Smooth muscle cell (in vitro differentiated cells): ENCODE measurements around the gene EVC2. TPM values are rescaled to one million over a fixed set of nuclear protein-coding genes. Genes with fewer than 3 reads are reported as not detected.

Source experiments
- DNase-seq: peaks from one replicate; lab custom pipeline; 2025; ENCODE audit not compliant: unreplicated experiment; lab: John Stamatoyannopoulos, UW
- H2AFZ ChIP-seq: fragments of 200-600 bp; sonication (generic); 2 replicates; pipeline ENCODE4 v1.6.0; 2016; ENCODE audit warnings: antibody characterized with exemption, low read depth, mild to moderate bottlenecking
- H3F3A ChIP-seq: fragments of 200-600 bp; sonication (generic); 2 replicates; pipeline ENCODE4 v1.6.0; 2017; ENCODE audit warnings: antibody characterized with exemption, low read depth
- H3K27ac ChIP-seq: fragments of 200-600 bp; sonication (generic); 2 replicates; pipeline ENCODE4 v1.5.1; 2016; ENCODE audit warnings: low read depth, mild to moderate bottlenecking
- H3K27me3 ChIP-seq: fragments of 200-600 bp; sonication (generic); 2 replicates; pipeline ENCODE4 v1.6.1; 2016; ENCODE audit warnings: low read depth, mild to moderate bottlenecking
- H3K36me3 ChIP-seq: fragments of 200-600 bp; sonication (generic); 2 replicates; pipeline ENCODE4 v1.5.1; 2016; ENCODE audit warnings: low read depth
- H3K4me1 ChIP-seq: fragments of 200-600 bp; sonication (generic); 2 replicates; pipeline ENCODE4 v1.5.1; 2016; ENCODE audit warnings: low read depth
- H3K4me2 ChIP-seq: fragments of 200-600 bp; sonication (generic); 2 replicates; pipeline ENCODE4 v1.6.0; 2016; ENCODE audit warnings: mild to moderate bottlenecking
- H3K4me3 ChIP-seq: fragments of 200-600 bp; sonication (generic); 2 replicates; pipeline ENCODE4 v1.5.1; 2016; ENCODE audit warnings: mild to moderate bottlenecking
- H3K79me2 ChIP-seq: fragments of 200-600 bp; sonication (generic); 2 replicates; pipeline ENCODE4 v1.6.0; 2016; ENCODE audit warnings: low read depth, mild to moderate bottlenecking
- H3K9ac ChIP-seq: fragments of 200-600 bp; sonication (generic); 2 replicates; pipeline ENCODE4 v1.6.0; 2016; ENCODE audit warnings: low read depth
- H3K9me3 ChIP-seq: fragments of 200-600 bp; sonication (generic); replicated peaks from 2 replicates; pipeline ENCODE4 v1.5.1; 2016; ENCODE audit warnings: low read depth
- H4K20me1 ChIP-seq: fragments of 200-600 bp; sonication (generic); 2 replicates; pipeline ENCODE4 v1.6.0; 2016; ENCODE audit warnings: low read depth
- WGBS: methylation state at CpG from one replicate; pipeline ENCODE4 v1.1.7; 2016; ENCODE audit warnings: low lambda C conversion rate; 5-methylcytosine and 5-hydroxymethylcytosine counted together
- polyA plus RNA-seq: library from polyadenylated mRNA; unstranded; fragments of >200 nt; fragmentation: Nextera tagmentation; extraction: Ambion mirVana; gene quantifications from 2 replicates; pipeline ENCODE4 v1.2.1, GENCODE V29; 2016
- total RNA-seq: library from RNA; depleted of rRNA; stranded (reverse); fragments of >200 nt; gene quantifications from 2 replicates; pipeline ENCODE4 v1.2.3, GENCODE V29; 2014
- TF ChIP-seq, protein P1 (sequence below): fragments of 200-600 bp; sonication (generic); IDR thresholded peaks from 2 replicates; pipeline ENCODE4 v1.5.1; 2017; ENCODE audit warnings: borderline replicate concordance, mild to moderate bottlenecking, antibody characterized with exemption; ENCODE audit not compliant: insufficient read depth, poor library complexity, severe bottlenecking

The EVC2 gene
- total and polyA plus RNA-seq, 2 experiments from 2014 or later, result 6.9 to 7.9 TPM

DNA sequence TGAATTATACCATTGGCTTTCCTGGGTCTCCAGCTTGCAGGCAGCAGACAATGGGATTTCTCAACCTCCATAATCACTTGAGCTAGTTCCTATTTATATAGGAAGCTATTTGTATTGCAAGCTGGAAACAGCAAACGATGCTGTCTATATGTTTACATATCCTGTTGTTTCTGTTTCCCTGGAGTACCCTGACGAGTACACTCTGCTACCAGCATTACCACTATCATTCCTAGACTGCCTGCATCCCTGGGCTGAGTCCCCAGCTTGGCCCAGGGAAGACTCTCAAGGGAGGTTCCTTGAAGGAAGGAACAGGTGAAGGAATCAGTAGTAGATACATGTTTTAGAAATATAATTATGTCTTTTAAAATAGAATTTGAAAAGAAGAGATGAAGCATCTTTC is 81.4 kb downstream of the EVC2 start:
- H3K27ac ChIP-seq, result no peak overlapping the region
- no peak for DNase-seq
- peaks cover 10% of the 10 kb centered on the region for H3K36me3 ChIP-seq
- H3K4me3 ChIP-seq, result no peak overlapping the region
- no peaks in the 10 kb centered on the region for H3F3A ChIP-seq
- TF ChIP-seq, protein P1, sequence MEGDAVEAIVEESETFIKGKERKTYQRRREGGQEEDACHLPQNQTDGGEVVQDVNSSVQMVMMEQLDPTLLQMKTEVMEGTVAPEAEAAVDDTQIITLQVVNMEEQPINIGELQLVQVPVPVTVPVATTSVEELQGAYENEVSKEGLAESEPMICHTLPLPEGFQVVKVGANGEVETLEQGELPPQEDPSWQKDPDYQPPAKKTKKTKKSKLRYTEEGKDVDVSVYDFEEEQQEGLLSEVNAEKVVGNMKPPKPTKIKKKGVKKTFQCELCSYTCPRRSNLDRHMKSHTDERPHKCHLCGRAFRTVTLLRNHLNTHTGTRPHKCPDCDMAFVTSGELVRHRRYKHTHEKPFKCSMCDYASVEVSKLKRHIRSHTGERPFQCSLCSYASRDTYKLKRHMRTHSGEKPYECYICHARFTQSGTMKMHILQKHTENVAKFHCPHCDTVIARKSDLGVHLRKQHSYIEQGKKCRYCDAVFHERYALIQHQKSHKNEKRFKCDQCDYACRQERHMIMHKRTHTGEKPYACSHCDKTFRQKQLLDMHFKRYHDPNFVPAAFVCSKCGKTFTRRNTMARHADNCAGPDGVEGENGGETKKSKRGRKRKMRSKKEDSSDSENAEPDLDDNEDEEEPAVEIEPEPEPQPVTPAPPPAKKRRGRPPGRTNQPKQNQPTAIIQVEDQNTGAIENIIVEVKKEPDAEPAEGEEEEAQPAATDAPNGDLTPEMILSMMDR, result no peak
- no peaks in the 10 kb centered on the region for H3K27me3 ChIP-seq
- WGBS, result 98% methylated on average over 2 of the region's 2 CpGs
- no peak overlapping the region for H3K4me2 ChIP-seq
- no peaks in the 10 kb centered on the region for H4K20me1 ChIP-seq
- no peaks in the 10 kb centered on the region for H3K79me2 ChIP-seq
- no peak overlapping the region for H2AFZ ChIP-seq
- no peaks in the 10 kb centered on the region for H3K4me1 ChIP-seq
- H3K9ac ChIP-seq, result no peak overlapping the region
- no peaks in the 10 kb centered on the region for H3K9me3 ChIP-seq

DNA sequence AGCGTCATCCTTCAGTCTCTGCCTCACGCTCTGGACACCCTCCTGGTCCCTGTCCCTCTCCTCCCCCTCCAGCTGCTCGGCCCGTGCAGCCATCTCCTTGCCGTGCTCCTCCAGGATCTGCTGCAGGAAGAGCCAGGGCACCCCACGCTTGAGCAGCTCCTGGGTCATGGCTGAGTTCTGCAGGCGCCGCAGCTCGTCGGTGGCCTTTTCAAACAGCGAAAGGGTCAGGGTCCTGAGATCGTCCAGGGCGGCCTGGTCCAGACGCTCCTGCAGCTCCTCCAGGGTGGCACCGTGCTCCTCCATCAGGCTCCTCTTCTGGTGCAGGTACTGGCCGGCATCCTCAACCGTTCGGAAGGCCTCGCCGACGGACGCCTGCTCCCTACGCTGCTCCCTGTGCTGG is 85.8 kb downstream of the EVC2 start:
- H3K27ac ChIP-seq, result no peak overlapping the region
- no peaks in the 10 kb centered on the region for H3K79me2 ChIP-seq
- H3K9ac ChIP-seq, result no peak overlapping the region
- no peak overlapping the region for H2AFZ ChIP-seq
- H3F3A ChIP-seq, result no peaks in the 10 kb centered on the region
- no peak for DNase-seq
- H3K9me3 ChIP-seq, result no peaks in the 10 kb centered on the region
- TF ChIP-seq, protein P1, result no peak
- H3K4me1 ChIP-seq, result no peaks in the 10 kb centered on the region
- peaks cover 10% of the 10 kb centered on the region for H3K36me3 ChIP-seq
- H4K20me1 ChIP-seq, result peaks cover 19% of the 10 kb centered on the region
- no peaks in the 10 kb centered on the region for H3K27me3 ChIP-seq
- H3K4me3 ChIP-seq, result no peak overlapping the region
- 97% methylated on average over 23 of the region's 23 CpGs for WGBS
- no peak overlapping the region for H3K4me2 ChIP-seq

DNA sequence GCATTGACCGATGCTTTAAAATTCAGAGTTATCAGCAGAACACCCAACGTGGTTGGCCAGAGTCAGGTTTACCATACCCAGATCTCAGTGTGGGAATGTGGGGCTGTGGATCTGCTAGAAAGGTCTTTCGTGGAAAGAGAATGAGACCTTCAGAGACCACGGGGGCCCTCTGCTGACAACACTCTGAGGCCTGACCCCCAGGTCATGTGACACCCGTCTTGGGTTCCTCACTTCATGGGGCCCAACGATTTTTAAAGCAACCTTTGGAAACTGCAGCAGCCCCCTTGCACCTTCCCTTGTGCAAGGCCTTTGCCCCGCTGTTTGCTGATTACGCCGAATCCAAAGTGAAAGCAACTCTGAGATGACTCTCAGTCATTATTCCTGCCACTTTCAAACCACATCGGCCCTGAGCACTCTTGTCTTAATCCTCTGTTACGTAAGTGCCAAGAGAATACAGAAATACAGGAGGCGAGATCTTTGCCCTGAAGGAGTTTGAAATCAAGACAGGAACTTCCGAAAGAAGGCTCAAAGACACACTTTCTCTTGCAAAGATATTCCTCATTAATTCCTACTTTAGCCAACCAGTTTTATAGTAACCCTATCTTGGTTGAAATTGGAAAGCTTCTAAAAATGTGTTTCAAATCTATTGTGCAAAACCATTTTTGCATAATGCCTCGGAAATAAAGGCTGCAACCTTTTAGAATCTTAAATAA is 88.3 kb downstream of the EVC2 start:
- H3K36me3 ChIP-seq, result peaks cover 10% of the 10 kb centered on the region
- no peak for DNase-seq
- no peaks in the 10 kb centered on the region for H3K9me3 ChIP-seq
- H3F3A ChIP-seq, result no peaks in the 10 kb centered on the region
- TF ChIP-seq, protein P1, result no peak
- no peaks in the 10 kb centered on the region for H3K4me1 ChIP-seq
- H3K4me2 ChIP-seq, result peak overlapping the region; percentile 17
- WGBS, result 78% methylated on average over 14 of the region's 14 CpGs
- H4K20me1 ChIP-seq, result peaks cover 19% of the 10 kb centered on the region
- H3K79me2 ChIP-seq, result no peaks in the 10 kb centered on the region
- no peak overlapping the region for H3K9ac ChIP-seq
- no peak overlapping the region for H2AFZ ChIP-seq
- no peaks in the 10 kb centered on the region for H3K27me3 ChIP-seq
- no peak overlapping the region for H3K27ac ChIP-seq
- H3K4me3 ChIP-seq, result no peak overlapping the region
